Endothelial cell of umbilical vein (primary cell): ENCODE measurements around the gene SIM2.

ENCODE experiments used
- CTCF ChIP-seq, 2 donors: IDR thresholded peaks; 1 replicate in 1 of 2; 2 replicates in 1 of 2; pipeline ENCODE4 v1.5.1; 2011; ENCODE audit warnings: low read length in 2 of 2, mild to moderate bottlenecking in 2 of 2, moderate library complexity in 2 of 2, control low read depth in 1 of 2, inconsistent platforms in 1 of 2, low read depth in 1 of 2; ENCODE audit not compliant: insufficient read depth in 1 of 2; ENCODE audit errors: extremely low read depth in 1 of 2
- EZH2 ChIP-seq: IDR thresholded peaks from 2 replicates; pipeline ENCODE4 v1.6.1; 2012; ENCODE audit warnings: borderline replicate concordance, low read depth, mild to moderate bottlenecking, moderate library complexity, low read length, inconsistent platforms; ENCODE audit not compliant: severe bottlenecking
- POLR2A ChIP-seq: IDR thresholded peaks from 2 replicates; pipeline ENCODE4 v1.6.1; 2012; ENCODE audit warnings: low read depth, mild to moderate bottlenecking, control low read depth, low read length

- no peak for TF ChIP-seq CTCF (IDR thresholded peaks at IDR 0.05; ENCODE audit: extremely low read depth in 1 of 2, insufficient read depth in 1 of 2, low read depth in 1 of 2, low read length in 2 of 2)
- no peak for TF ChIP-seq POLR2A
- no peak for TF ChIP-seq EZH2
Observed at GRCh38 chr21:36796070-36796469, 97.2 kb downstream of the SIM2 start.
